GM18868 (cell line): Measurements from ENCODE around the gene SMYD3.
A peak's percentile ranks its signal among the peaks of the same experiment; 100 is the strongest.

Experiments used
- ATAC-seq: cut with Tn5 transposase; IDR thresholded peaks from one replicate; pipeline ENCODE4 v1.9.1; 2021; ENCODE audit warnings: mild to moderate bottlenecking, moderate library complexity; ENCODE audit not compliant: unreplicated experiment

SMYD3 gene

GRCh38 chr1:246001837-246002230, 505.2 kb downstream of the SMYD3 start:
- ATAC-seq: no peak

GRCh38 chr1:246001142-246001836, 505.8 kb downstream of the SMYD3 start:
- ATAC-seq: no peak

GRCh38 chr1:246000638-246001015, 506.5 kb downstream of the SMYD3 start:
- ATAC-seq: no peak

- ATAC-seq: peak; percentile 97
Observed at GRCh38 chr1:245999697-246000637, 507.1 kb downstream of the SMYD3 start.

- ATAC-seq: no peak
Observed at GRCh38 chr1:245997471-245998258, 509.4 kb downstream of the SMYD3 start.

- no peak for ATAC-seq
Observed at GRCh38 chr1:245996811-245997210, 510.3 kb downstream of the SMYD3 start.

- ATAC-seq: no peak
Observed at GRCh38 chr1:245995474-245995873, 511.6 kb downstream of the SMYD3 start.

GRCh38 chr1:245991266-245991665, 515.8 kb downstream of the SMYD3 start:
- no peak for ATAC-seq

- peak; percentile 68 for ATAC-seq
Observed at GRCh38 chr1:245990315-245991022, 516.6 kb downstream of the SMYD3 start.

GRCh38 chr1:245988393-245989078, 518.5 kb downstream of the SMYD3 start:
- ATAC-seq: no peak

GRCh38 chr1:245987997-245988392, 519.1 kb downstream of the SMYD3 start:
- no peak for ATAC-seq

GRCh38 chr1:245987577-245987976, 519.5 kb downstream of the SMYD3 start:
- no peak for ATAC-seq

- ATAC-seq: no peak
Observed at GRCh38 chr1:245987219-245987545, 519.9 kb downstream of the SMYD3 start.

GRCh38 chr1:245986404-245987218, 520.5 kb downstream of the SMYD3 start:
- no peak for ATAC-seq

GRCh38 chr1:245984390-245985155, 522.5 kb downstream of the SMYD3 start:
- ATAC-seq: peak; percentile 47

GRCh38 chr1:245983294-245983967, 523.6 kb downstream of the SMYD3 start:
- no peak for ATAC-seq

- ATAC-seq: no peak
Observed at GRCh38 chr1:245979589-245979988, 527.5 kb downstream of the SMYD3 start.

- ATAC-seq: no peak
Observed at GRCh38 chr1:245978915-245979314, 528.2 kb downstream of the SMYD3 start.
